ENCODE results near the gene PLPPR5.

PLPPR5 gene

GRCh38 chr1:98989556-98989907 lies 15.1 kb downstream of the PLPPR5 start:
- no peak for TF ChIP-seq CTCF (IDR thresholded peaks at IDR 0.05; ENCODE audit: insufficient read depth, low read depth, low read length, missing control alignments)
- DNase-seq (ENCODE audit: low read depth) = no peak
- no peak overlapping the region for H3K4me3 ChIP-seq (ENCODE audit: low read length)

GRCh38 chr1:98988904-98989555 lies 15.6 kb downstream of the PLPPR5 start:
- DNase-seq (ENCODE audit: low read depth) = no peak
- TF ChIP-seq CTCF (IDR thresholded peaks at IDR 0.05; ENCODE audit: insufficient read depth, low read depth, low read length, missing control alignments) = no peak
- H3K4me3 ChIP-seq (ENCODE audit: low read length) = no peak overlapping the region

GRCh38 chr1:98985687-98986086 lies 19.0 kb downstream of the PLPPR5 start:
- TF ChIP-seq CTCF (IDR thresholded peaks at IDR 0.05; ENCODE audit: insufficient read depth, low read depth, low read length, missing control alignments) = no peak
- DNase-seq (ENCODE audit: low read depth) = no peak

GRCh38 chr1:98981917-98982513 lies 22.6 kb downstream of the PLPPR5 start:
- H3K4me3 ChIP-seq (ENCODE audit: low read length) = no peak overlapping the region
- TF ChIP-seq CTCF (IDR thresholded peaks at IDR 0.05; ENCODE audit: insufficient read depth, low read depth, low read length, missing control alignments) = no peak
- peak; percentile 57 for DNase-seq (ENCODE audit: low read depth)

More at GRCh38 chr1:98985687-98986086, 19.0 kb downstream of the PLPPR5 start:
- no peak overlapping the region for H3K4me3 ChIP-seq (ENCODE audit: low read length)

- no peak for DNase-seq (ENCODE audit: low read depth)
- TF ChIP-seq CTCF (IDR thresholded peaks at IDR 0.05; ENCODE audit: insufficient read depth, low read depth, low read length, missing control alignments) = no peak
- H3K4me3 ChIP-seq (ENCODE audit: low read length) = no peak overlapping the region
These were observed 25.2 kb downstream of the PLPPR5 start for GRCh38 chr1:98979463-98979862.

- no peak for DNase-seq (ENCODE audit: low read depth)
- TF ChIP-seq CTCF (IDR thresholded peaks at IDR 0.05; ENCODE audit: insufficient read depth, low read depth, low read length, missing control alignments) = no peak
- no peak overlapping the region for H3K4me3 ChIP-seq (ENCODE audit: low read length)
These were observed 28.9 kb downstream of the PLPPR5 start for GRCh38 chr1:98975810-98976209.

- no peak for TF ChIP-seq CTCF (IDR thresholded peaks at IDR 0.05; ENCODE audit: insufficient read depth, low read depth, low read length, missing control alignments)
- no peak overlapping the region for H3K4me3 ChIP-seq (ENCODE audit: low read length)
- peak; percentile 7 for DNase-seq (ENCODE audit: low read depth)
These were observed 29.5 kb downstream of the PLPPR5 start for GRCh38 chr1:98975113-98975512.
